Fibroblast of skin of left quadriceps (primary cell): ENCODE data around the gene DENND1B.

Experiments used
- DNase-seq, 2 experiments: peaks; one replicate each; pipeline ENCODE4 v3.0.0-alpha.2; 2013; ENCODE audit warnings: low read depth in 2 of 2

Gene DENND1B

GRCh38 chr1:197743578-197743977 lies 31.7 kb downstream of the DENND1B start:
- DNase-seq, result no peak

GRCh38 chr1:197740992-197741391 lies 34.3 kb downstream of the DENND1B start:
- no peak for DNase-seq

- no peak for DNase-seq
Measured at GRCh38 chr1:197738927-197739326, 36.4 kb downstream of the DENND1B start.

- no peak for DNase-seq
Measured at GRCh38 chr1:197737916-197738315, 37.4 kb downstream of the DENND1B start.

GRCh38 chr1:197736685-197737084 lies 38.6 kb downstream of the DENND1B start:
- DNase-seq, result peak; percentile 51 to 59

- no peak for DNase-seq
Measured at GRCh38 chr1:197735461-197735860, 39.8 kb downstream of the DENND1B start.

GRCh38 chr1:197733324-197733723 lies 42.0 kb downstream of the DENND1B start:
- DNase-seq, result no peak

- DNase-seq, result no peak
Measured at GRCh38 chr1:197732187-197732586, 43.1 kb downstream of the DENND1B start.

GRCh38 chr1:197731449-197731848 lies 43.8 kb downstream of the DENND1B start:
- no peak for DNase-seq

GRCh38 chr1:197725976-197726375 lies 49.3 kb downstream of the DENND1B start:
- DNase-seq, result no peak

- DNase-seq, result peak in 1 of 2 experiments; percentile 3
Measured at GRCh38 chr1:197725044-197725443, 50.2 kb downstream of the DENND1B start.

GRCh38 chr1:197715806-197716205 lies 59.5 kb downstream of the DENND1B start:
- DNase-seq, result no peak

GRCh38 chr1:197706601-197707000 lies 68.7 kb downstream of the DENND1B start:
- DNase-seq, result no peak

- no peak for DNase-seq
Measured at GRCh38 chr1:197705941-197706340, 69.3 kb downstream of the DENND1B start.

GRCh38 chr1:197700688-197701087 lies 74.6 kb downstream of the DENND1B start:
- DNase-seq, result peak in 1 of 2 experiments; percentile 9

- DNase-seq, result no peak
Measured at GRCh38 chr1:197696372-197696771, 78.9 kb downstream of the DENND1B start.

GRCh38 chr1:197695961-197696360 lies 79.3 kb downstream of the DENND1B start:
- DNase-seq, result no peak

GRCh38 chr1:197692965-197693364 lies 82.3 kb downstream of the DENND1B start:
- no peak for DNase-seq

GRCh38 chr1:197691816-197692215 lies 83.5 kb downstream of the DENND1B start:
- no peak for DNase-seq

GRCh38 chr1:197690074-197690473 lies 85.2 kb downstream of the DENND1B start:
- DNase-seq, result no peak

GRCh38 chr1:197688233-197688632 lies 87.0 kb downstream of the DENND1B start:
- no peak for DNase-seq

GRCh38 chr1:197686702-197687355 lies 88.5 kb downstream of the DENND1B start:
- DNase-seq, result no peak

- no peak for DNase-seq
Measured at GRCh38 chr1:197686231-197686630, 89.0 kb downstream of the DENND1B start.

- DNase-seq, result no peak
Measured at GRCh38 chr1:197685785-197686184, 89.5 kb downstream of the DENND1B start.
